Measurements from ENCODE around the gene MLPH. TPM values are rescaled to one million over a fixed set of nuclear protein-coding genes. Genes with fewer than 3 reads are reported as not detected.

The MLPH gene
- total RNA-seq, 1 donor: 0.54 TPM

DNA sequence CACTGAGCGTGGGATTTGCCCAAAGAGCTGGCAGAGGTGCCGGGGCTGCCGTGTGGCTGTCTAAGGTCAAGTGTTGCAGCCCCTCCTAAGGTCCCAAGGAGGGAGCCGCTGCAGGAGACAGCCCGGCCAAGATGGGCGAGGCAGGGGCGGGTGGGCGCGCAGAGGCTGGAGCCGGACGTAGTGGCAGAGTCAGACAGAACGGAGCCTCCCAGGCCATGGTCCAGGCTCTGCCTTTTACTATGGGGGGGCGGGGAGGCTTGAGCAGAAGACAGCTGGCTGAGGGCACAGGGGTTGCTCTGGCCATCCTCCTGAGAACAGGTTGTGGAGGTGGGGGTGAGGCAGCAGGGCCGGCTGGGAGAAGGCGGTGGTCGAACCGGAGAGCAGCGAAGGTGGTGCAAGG lies 51.9 kb downstream of the MLPH start:
- no peak for DNase-seq (ENCODE audit: low read depth in 2 of 3, low spot score in 2 of 3)

DNA sequence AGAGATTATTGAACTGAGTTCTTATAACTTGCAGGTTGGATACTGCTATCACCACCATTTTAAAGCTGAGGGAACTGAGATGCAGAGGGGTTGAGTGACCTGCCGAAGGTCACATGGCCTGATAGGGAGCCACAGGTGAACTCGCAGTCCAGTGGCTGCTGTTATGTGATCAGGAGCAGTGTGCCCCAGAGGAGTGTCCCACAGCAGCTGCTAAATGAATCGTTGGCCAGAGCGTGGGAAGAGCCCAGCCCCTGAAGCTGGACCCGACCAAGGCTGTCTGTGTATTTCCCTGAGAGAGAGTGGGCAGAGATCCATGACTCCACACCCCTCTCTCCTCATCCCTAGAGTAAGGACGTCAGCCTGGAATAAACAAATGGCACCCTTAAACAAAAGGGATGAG lies 52.6 kb downstream of the MLPH start:
- no peak for DNase-seq (ENCODE audit: low read depth in 2 of 3, low spot score in 2 of 3)

DNA sequence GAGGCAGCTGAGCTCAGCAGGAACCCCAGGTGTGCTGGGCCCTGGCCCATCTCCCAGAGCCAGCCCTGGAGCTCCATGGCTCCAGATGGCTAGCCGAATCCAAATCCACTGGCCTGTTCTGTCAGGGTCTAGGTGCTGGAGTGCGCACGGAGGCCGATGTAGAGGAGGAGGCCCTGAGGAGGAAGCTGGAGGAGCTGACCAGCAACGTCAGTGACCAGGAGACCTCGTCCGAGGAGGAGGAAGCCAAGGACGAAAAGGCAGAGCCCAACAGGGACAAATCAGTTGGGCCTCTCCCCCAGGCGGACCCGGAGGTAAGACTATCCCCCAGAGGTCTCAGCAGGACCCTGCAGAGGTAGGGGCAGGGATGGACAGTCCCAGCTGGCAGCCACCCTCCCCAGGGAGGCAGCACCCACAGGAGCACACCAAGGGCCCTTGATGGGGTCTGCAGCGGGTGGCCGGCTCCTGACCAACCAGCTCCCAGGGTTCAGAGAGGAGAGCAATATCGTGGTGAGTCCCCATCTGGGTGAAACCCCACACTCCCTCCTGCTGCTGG lies 53.2 kb downstream of the MLPH start:
- DNase-seq (ENCODE audit: low read depth in 2 of 3, low spot score in 2 of 3): no peak

DNA sequence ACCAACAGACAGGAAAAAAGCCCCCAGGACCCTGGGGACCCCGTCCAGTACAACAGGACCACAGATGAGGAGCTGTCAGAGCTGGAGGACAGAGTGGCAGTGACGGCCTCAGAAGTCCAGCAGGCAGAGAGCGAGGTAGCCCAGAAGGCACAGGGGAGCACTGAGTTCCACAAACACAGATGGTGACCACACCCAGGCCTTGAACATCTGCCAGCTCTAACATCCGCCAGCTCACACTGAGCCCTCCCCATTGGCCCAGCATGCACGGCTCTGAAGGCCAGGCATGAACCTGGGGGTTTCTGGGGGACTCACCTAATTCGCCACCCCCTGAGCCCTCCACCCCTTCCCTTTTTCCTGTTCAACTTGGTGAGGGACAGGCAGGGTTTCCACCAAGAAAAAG lies 53.8 kb downstream of the MLPH start:
- DNase-seq (ENCODE audit: low read depth in 2 of 3, low spot score in 2 of 3): peak in 2 of 3 donors; percentile 9 to 29

DNA sequence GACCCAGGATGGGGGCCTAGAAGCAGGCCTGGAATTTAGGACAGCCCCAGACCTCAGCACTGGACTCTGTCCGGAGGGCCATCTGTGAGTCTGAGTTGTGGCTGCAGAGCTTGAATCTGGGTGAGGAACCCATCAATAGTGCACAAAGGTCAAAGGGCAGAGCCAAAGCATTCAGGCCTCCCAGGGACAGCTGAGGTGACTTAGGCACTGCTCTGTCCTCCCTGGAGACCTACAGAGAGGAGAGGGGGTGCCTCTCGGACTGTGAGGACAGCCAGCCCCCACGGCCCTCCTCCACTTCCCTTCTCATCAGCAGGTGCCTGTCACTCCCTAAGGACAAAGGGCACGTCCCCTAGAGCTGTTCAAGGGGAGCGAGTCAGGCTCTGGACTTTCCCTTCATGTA lies 54.2 kb downstream of the MLPH start:
- no peak for DNase-seq (ENCODE audit: low read depth in 2 of 3, low spot score in 2 of 3)

DNA sequence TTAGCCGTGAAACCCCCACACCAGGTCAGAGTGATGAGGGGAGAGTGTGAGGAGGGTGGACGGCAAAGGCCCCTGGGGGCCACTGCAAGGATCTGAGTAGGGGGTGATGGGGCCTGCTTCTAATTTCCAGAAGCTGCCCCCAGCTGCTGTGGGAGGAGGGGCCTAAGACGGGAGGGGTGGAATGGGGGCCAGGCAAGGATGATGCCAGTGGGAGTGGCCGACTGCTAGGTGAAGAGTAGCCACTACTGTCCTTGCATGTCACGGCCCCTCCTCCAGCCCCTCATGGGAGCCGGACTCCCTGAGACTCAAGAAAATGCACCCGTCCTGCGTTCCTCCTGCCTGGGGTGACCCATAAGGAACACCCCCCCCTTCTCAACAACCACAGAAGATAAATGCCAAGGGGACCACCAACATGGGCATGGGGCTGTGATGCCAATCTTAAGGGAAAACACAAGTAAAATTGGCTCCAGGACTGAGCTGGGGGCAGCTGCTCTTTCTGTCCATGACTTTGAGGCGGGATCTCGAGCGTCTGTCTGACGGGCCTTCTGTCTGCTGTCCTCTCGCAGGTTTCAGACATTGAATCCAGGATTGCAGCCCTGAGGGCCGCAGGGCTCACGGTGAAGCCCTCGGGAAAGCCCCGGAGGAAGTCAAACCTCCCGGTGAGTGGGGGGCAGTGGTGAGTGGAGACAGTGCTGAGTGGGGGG lies 55.1 kb downstream of the MLPH start:
- no peak for DNase-seq (ENCODE audit: low read depth in 2 of 3, low spot score in 2 of 3)

DNA sequence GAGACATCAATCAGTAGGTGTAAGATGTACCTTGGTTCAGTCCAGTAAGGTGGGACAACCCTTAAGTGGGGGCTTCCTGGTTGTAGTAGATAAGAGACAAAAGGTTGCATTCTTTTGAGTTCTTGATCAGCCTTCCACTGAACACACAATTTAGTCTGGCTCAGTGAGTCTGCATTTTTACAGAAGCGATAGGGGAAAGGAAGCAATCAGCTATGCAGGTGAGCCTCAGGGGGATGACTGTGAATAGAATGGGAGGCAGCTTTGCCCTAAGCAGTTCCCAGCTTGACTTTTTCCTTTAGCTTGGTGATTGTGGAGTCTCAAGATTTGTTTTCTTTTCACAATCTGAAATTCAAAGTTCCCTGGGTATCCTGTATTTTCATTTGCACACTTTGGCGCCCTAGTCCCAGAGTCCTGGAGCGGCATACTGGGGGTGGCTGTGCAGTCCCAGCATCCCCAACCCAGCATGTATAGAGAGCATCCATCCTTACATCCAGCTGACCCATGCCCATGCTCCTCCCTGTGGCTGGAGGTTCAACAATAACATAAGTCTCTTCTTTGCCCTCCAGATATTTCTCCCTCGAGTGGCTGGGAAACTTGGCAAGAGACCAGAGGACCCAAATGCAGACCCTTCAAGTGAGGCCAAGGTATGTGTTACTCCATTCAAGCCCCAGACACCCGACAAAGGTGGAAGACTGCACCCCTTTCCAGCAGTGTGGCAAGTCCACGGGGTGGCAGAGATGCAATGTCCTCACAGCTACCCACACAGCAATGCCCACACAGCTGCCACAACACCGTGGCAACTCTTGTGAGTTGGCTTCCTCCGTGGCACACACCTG lies 59.2 kb downstream of the MLPH start:
- DNase-seq (ENCODE audit: low read depth in 2 of 3, low spot score in 2 of 3): no peak

DNA sequence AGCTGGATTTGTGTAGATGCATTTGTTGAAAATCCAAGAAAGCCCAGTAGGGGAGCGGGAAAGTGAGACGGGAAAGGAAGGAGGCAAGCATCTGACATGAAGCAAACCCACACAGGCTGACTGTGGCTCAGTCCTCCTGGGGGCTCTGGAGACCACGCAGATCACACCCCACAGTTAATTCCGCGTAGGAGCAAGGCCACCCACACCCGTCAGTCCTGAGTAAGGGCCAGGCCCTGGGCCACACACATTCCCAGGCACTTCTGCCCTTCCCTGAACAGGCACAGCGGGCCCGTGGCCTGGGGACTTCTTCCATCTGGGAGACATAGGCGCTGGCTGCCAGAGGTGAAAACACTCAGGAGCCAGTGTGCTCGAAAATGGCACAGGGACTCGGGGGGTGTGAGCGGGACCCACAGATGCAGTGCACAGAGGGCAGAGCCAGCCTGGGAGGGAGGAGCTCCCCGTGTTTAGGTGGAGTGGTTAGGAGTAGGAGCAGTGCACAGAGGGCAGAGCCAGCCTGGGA lies 59.9 kb downstream of the MLPH start:
- no peak for DNase-seq (ENCODE audit: low read depth in 2 of 3, low spot score in 2 of 3)

DNA sequence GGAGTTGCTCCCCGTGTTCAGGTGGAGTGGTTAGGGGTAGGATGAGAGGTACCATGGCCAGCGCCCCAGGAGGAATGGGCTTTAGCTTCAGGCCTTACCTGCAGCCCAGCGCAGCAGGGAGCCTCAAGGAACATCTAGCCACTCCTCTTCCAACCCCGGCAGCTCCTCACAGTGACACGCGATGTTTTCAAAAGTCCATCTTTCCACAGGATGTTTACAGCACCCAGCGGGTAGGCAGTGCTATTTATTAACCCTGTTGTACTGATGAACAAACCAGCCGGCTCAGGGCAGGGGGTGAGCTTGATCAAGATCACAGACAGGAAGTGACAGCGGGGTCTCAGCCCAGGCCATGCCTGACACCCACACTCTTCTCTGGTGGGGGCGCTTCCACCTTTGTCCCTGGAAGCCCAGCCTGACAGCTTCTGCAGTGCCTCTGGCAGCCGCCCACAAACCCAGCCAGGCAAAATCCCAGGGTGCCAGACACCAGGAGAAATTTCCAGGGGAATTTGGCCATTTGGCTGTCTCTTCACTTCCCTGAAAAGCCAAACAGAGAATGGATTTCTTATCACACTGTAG lies 60.9 kb downstream of the MLPH start:
- no peak for DNase-seq (ENCODE audit: low read depth in 2 of 3, low spot score in 2 of 3)

DNA sequence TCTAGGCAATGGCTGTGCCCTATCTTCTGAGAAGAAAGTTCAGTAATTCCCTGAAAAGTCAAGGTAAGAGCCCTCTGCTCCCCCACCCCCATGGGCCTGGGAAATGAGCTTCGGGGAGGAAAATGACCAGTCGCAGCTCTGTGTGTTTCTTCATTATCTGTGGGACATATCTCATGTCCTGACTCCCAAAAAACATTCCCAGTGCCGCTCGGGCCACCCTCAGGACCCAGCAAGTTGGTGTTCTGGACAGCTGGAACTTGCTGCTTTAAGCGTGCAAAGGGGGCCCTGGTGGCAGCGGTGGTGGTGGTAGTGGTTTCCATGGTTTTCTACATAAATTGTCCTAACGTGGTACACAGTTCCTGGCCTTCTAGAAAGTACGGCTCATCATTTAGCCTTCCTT lies 62.2 kb downstream of the MLPH start:
- no peak for DNase-seq (ENCODE audit: low read depth in 2 of 3, low spot score in 2 of 3)

DNA sequence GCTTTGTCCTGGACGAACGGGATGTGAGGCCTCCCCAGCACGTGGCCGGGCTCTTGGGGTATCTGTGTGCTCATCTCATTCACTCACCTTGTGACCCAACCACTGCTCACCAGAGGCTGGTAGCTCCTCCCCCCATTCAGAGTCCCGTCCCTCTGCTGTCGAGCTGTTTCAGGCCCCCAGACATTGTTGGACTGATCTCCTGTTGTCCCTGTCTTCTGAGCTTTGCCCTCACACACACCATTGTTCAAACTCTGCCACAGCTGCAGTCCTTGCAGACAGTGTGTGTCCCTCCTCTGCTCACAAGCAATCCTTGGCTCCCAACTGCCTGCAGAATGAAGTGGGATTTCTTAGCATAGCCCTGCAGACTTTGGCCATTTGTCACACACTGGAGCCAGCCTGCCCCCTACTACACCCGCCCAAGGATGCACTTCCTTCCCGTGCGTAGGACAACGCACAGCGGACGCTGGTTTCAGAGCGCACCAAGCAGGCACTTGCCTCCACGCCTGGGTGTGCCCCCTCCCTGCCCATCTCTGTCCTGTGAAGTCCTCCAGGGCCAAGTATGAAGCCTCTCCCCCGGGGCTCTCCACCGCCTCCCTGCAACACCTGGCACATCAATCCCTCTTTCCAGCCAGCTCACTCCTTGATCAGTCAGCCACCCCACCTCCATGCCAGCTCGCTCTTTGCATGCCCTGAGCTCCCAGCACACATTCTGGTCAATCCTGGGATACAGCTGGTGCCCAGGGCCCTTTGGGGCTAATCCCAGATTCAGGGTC lies 62.8 kb downstream of the MLPH start:
- no peak for DNase-seq (ENCODE audit: low read depth in 2 of 3, low spot score in 2 of 3)

DNA sequence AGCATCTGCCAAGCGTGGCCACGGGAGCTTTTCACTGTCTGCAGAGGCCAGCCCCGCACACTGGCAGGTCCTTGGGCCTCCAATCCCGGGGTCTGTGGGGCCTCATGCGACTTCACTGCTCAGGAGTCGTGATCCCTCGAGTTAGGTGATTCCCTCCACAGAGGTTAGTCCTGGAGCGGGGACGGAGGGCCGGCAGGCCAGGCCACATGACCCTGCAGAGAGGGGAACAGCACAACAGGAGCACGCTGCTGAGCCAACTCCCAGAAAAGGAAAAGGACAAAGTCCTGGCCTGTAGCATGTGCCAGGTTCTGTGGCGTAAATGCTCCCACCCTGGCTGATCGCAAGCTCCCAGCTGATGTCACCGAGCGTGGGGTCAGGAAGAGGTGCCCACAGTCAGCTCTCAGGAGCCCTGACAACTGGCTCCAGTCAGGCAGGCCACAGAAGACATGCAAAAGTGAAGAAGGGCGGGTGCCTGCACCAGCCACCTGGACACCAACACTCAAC lies 64.1 kb downstream of the MLPH start:
- no peak for DNase-seq (ENCODE audit: low read depth in 2 of 3, low spot score in 2 of 3)

DNA sequence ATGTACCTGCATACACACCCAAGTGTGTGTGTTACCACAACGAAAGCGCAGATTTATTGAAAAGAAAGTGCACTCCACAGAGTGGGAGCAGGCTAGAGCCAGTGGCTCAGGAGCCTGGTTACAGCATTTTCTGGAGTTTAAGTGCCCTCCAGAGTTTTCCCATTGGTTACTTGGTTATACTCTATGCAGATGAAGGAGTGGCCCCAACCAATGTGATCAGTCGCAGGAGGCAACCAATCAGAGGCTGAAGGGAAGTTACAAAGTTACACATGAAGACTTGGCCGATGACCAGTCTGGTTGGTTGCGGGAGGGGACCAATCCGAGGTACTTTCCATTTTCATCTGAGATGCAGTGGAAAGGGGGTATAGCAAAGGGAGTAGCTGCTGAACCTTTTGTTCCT lies 65.9 kb downstream of the MLPH start:
- DNase-seq (ENCODE audit: low read depth in 2 of 3, low spot score in 2 of 3): no peak

DNA sequence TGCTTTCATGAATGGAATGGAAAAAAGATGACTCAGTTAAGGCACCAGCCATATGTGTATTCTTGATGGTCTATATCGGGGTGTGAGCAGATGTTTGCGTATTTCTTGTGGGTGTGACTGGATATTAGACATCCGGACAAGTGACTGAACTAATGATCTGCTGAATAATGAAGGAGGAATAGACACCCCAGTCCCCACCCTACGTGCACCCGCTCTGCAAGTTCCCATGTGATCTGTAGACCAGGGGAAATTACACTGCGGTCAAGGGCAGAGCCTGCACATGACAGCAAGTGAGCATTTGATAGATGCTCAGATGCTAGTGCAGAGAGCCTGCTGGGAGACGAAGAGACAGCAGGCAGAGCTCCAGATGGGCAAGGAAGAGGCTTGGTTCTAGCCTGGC lies 66.9 kb downstream of the MLPH start:
- no peak for DNase-seq (ENCODE audit: low read depth in 2 of 3, low spot score in 2 of 3)

DNA sequence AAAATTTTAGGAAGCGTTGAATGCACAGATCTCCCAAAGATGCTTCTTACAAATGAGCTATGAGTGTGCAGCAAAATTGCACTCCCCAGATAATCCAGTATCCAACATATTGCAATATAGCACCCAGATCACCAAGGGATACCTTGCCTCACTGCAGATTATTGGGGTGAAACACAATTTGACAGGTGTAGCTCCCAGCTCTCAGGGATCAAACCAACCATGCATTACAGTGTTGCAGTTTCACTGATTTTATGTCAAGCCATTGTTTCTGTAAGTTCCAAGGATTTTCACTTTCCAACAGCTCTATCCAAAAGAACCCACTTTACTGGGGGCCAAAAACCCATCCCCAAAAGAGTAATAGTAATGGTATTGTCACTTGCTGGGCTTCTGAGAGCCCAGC lies 68.5 kb downstream of the MLPH start:
- no peak for DNase-seq (ENCODE audit: low read depth in 2 of 3, low spot score in 2 of 3)

DNA sequence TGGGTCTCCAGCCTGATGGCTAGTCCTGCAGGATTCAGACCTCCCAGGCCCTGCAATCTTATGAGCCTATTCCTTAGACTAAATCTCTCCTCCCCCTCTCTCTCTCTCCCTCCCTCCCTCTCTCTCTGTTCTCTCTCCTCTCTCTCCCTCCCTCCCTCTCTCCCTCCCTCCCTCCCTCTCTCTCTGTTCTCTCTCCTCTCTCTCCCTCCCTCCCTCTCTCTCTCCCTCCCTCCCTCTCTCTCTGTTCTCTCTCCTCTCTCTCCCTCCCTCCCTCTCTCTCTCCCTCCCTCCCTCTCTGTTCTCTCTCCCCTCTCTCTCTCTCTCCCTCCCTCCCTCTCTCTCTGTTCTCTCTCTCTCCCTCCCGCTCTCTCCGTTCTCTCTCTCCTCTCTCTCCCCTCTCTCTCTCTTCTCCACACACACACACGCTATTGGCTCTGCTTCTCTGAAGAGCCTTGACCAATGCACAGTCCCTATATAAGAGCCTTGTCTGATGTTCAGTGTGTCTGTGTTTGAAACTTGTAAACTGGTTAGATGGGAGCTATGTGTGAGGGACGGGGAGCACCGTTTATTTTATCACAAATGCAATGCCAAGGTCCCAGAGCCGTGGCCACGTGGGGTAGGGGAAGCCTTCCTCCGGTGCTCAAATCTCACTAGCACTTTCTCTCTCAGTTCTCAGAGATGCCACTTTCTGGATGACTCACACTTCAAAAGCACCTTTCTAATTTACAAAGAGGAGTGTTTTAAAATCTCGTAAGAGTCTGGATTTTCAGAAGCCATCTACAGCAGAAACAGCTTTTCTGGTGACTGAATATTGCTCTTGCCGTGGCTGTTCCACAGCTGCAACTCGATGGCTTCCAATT lies 70.0 kb downstream of the MLPH start:
- no peak for DNase-seq (ENCODE audit: low read depth in 2 of 3, low spot score in 2 of 3)

DNA sequence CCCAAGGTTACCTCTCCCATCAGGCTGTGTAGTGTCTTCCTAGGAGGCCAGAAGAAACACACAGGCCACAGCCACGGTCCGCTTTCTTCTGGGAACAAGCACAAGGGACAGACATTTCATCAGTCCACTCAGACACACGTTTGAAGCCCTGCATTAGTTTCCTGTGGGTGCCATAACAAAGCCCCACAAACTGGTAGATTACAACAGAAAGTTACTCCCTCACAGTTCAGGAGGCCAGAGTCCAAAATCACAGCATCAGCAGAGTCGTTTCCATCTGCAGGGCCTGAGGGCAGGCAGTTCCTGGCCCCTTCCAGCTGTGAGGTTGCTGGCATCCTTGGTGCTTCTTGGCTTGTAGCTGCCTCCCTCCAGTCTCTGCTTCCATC lies 70.6 kb downstream of the MLPH start:
- DNase-seq (ENCODE audit: low read depth in 2 of 3, low spot score in 2 of 3): no peak

DNA sequence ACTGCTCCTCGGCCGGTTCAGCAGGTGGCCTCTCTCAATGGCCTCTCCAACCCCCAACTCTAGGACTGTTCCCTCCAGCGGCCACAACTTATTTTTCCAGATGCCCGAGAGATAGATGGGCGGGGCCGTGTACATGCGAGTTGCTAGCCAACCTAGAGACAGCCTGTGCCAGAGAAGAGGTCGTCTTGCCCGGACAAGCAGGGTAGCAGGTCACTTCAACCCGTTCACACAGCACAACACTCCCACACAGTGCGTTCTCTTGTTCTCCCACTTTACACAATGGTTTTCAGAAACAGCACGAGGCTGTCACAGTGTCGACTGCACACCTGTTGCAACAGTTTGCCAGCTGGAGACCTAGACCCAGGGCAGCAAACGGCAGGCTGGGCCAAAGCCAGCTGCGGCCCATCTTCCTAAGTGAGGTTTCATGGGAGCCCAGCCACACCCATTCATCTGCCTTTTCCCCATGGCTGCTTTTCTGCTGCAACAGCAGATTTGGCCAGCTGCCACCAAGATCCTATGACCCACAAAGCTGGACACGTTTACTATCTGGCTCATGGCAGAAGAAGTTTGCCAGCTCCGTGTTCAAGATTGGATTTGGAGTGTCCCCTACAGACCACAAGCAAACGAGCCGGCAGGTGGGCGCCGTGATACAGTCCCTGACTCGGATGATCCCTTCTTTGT lies 72.0 kb downstream of the MLPH start:
- DNase-seq (ENCODE audit: low read depth in 2 of 3, low spot score in 2 of 3): no peak

DNA sequence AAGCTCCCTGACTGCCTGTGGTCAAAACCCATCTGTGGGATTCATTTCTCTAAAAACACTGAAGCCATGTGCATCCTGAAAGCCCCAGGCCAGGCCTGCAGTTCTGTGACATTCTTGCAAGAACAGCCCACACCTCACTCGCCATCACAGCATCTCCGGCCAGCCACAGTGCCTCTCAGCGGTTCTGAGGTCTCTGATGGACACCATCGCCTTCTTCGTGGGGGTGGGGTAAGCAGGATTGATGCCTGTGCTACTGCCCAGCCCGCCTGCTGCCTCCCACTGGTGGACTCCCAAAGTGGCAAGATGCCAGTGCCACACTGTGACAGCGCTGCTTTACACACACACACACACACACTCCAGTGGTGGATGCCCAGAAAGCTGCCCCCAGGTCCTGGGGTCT lies 74.2 kb downstream of the MLPH start:
- no peak for DNase-seq (ENCODE audit: low read depth in 2 of 3, low spot score in 2 of 3)

Measured in hematopoietic multipotent progenitor cell (in vitro differentiated cells).